B cell (primary cell): ENCODE measurements around the gene ESR1. TPM values are rescaled to one million over a fixed set of nuclear protein-coding genes. Genes with fewer than 3 reads are reported as not detected.
"Not testable (repeated sequence)": the region's sequence is repeated elsewhere in the genome, so short reads cannot be mapped to it uniquely, and the experiment has no call there.

ENCODE experiments used
- ATAC-seq: fragments of 200-7000 bp; cut with Tn5 transposase; one replicate; pipeline ENCODE4 v1.10.0; 2021; ENCODE audit warnings: low read depth, mild to moderate bottlenecking, moderate number of reproducible peaks, moderate library complexity
- CTCF ChIA-PET: fragments of 350-600 bp; sonication (Branson Sonifier 250); formaldehyde crosslinking; loops from one replicate; lab custom pipeline; 2021; ENCODE audit warnings: antibody characterized with exemption, inconsistent platforms; lab: Charles Lee
- POLR2A ChIA-PET: fragments of 350-600 bp; sonication (Branson Sonifier 250); formaldehyde crosslinking; loops from one replicate; lab custom pipeline; 2021; ENCODE audit warnings: antibody characterized with exemption; lab: Charles Lee
- DNase-seq: peaks from one replicate; pipeline ENCODE4 v3.0.0; 2013
- H2AFZ ChIP-seq: 2 replicates; pipeline ENCODE4 v1.6.1; 2012; ENCODE audit warnings: mild to moderate bottlenecking, low read depth, low read length; ENCODE audit not compliant: insufficient read depth, poor library complexity, severe bottlenecking
- H3K27ac ChIP-seq, 2 donors: 1 replicate in 1 of 2; 2 replicates in 1 of 2; pipeline ENCODE4 v1.5.1; 2012 to 2013; ENCODE audit warnings: low read length in 2 of 2, mild to moderate bottlenecking in 2 of 2, moderate library complexity in 1 of 2
- H3K27me3 ChIP-seq, 4 experiments: fragments of 200-600 bp in 1 of 4; sonication (generic) in 1 of 4; replicated peaks in 1 of 4; 1 replicate in 2 of 4; 2 replicates in 2 of 4; pipeline versions ENCODE4 v1.6.1 to v1.7.0; 2013 to 2016; ENCODE audit warnings: low read length in 3 of 4, mild to moderate bottlenecking in 2 of 4, mixed read lengths in 1 of 4, moderate library complexity in 1 of 4; ENCODE audit not compliant: insufficient read depth in 4 of 4, control insufficient read depth in 3 of 4; ENCODE audit errors: control extremely low read depth in 1 of 4
- H3K36me3 ChIP-seq, 2 experiments: replicated peaks in 1 of 2; 1 replicate in 1 of 2; 2 replicates in 1 of 2; pipeline versions ENCODE4 v1.6.1 to v1.7.1; 2013; ENCODE audit warnings: low read length in 1 of 2; ENCODE audit not compliant: insufficient read depth in 2 of 2, control insufficient read depth in 1 of 2; ENCODE audit errors: control extremely low read depth in 1 of 2, extremely low read depth in 1 of 2
- H3K4me1 ChIP-seq, 2 donors: fragments of 200-600 bp in 1 of 2; sonication (generic) in 1 of 2; 1 replicate in 1 of 2; 2 replicates in 1 of 2; pipeline versions ENCODE4 v1.5.1 to v1.6.1; 2013 to 2017; ENCODE audit warnings: low read length in 2 of 2; ENCODE audit not compliant: control insufficient read depth in 2 of 2, insufficient read depth in 2 of 2
- H3K4me2 ChIP-seq: replicated peaks from 2 replicates; pipeline ENCODE3; 2012; ENCODE audit warnings: mild to moderate bottlenecking, low read depth, low read length; ENCODE audit not compliant: poor library complexity, severe bottlenecking
- H3K4me3 ChIP-seq, 5 experiments: fragments of 200-600 bp in 1 of 5; sonication (generic) in 1 of 5; 1 replicate in 3 of 5; 2 replicates in 2 of 5; pipeline versions ENCODE4 v1.5.1 to v1.7.0; 2011 to 2016; ENCODE audit warnings: low read length in 4 of 5, mild to moderate bottlenecking in 4 of 5, low read depth in 2 of 5, control low read depth in 1 of 5, moderate library complexity in 1 of 5; ENCODE audit not compliant: insufficient read depth in 1 of 5; ENCODE audit errors: control extremely low read depth in 1 of 5, extremely low read depth in 1 of 5
- H3K79me2 ChIP-seq: fragments of 200-600 bp; sonication (generic); one replicate; pipeline ENCODE4 v1.6.0; 2016; ENCODE audit warnings: low read length; ENCODE audit not compliant: control insufficient read depth, insufficient read depth
- H3K9ac ChIP-seq: fragments of 200-600 bp; sonication (generic); 2 replicates; pipeline ENCODE4 v1.6.1; 2017; ENCODE audit warnings: mild to moderate bottlenecking, low read length, moderate library complexity
- H3K9me3 ChIP-seq, 3 donors: one replicate each; pipeline versions ENCODE4 v1.6.1 to v1.7.1; 2013; ENCODE audit warnings: low read length in 2 of 3; ENCODE audit not compliant: control insufficient read depth in 2 of 3, insufficient read depth in 1 of 3; ENCODE audit errors: control extremely low read depth in 1 of 3
- H4K20me1 ChIP-seq: 2 replicates; pipeline ENCODE4 v1.6.0; 2012; ENCODE audit warnings: mild to moderate bottlenecking, low read length; ENCODE audit not compliant: insufficient read depth, control insufficient read depth, poor library complexity, severe bottlenecking
- H3K27ac Mint-ChIP-seq: one replicate; pipeline ENCODE4 v1.8.0; 2021; ENCODE audit warnings: mixed read lengths
- H3K27me3 Mint-ChIP-seq: one replicate; pipeline ENCODE4 v1.8.0; 2021; ENCODE audit warnings: mixed read lengths
- H3K4me1 Mint-ChIP-seq: one replicate; pipeline ENCODE4 v1.8.0; 2021; ENCODE audit warnings: mixed read lengths
- H3K4me3 Mint-ChIP-seq: one replicate; pipeline ENCODE4 v1.8.0; 2021; ENCODE audit warnings: mixed read lengths
- H3K9me3 Mint-ChIP-seq: one replicate; pipeline ENCODE4 v1.8.0; 2022; ENCODE audit warnings: mixed read lengths; ENCODE audit not compliant: insufficient read depth
- EZH2 ChIP-seq: IDR thresholded peaks from 2 replicates; pipeline ENCODE4 v1.6.1; 2012; ENCODE audit warnings: borderline replicate concordance, low read depth, mild to moderate bottlenecking, moderate library complexity, low read length; ENCODE audit not compliant: insufficient read depth, poor library complexity, severe bottlenecking
- WGBS: methylation state at CpG from one replicate; pipeline ENCODE4 v1.1.5; 2013; ENCODE audit warnings: missing lambda C conversion rate; ENCODE audit not compliant: insufficient coverage; 5-methylcytosine and 5-hydroxymethylcytosine counted together
- intact Hi-C: fragments of 100-400 bp; cut with micrococcal nuclease; formaldehyde crosslinking; loops from one replicate; pipeline ENCODE4 v1.10.0; 2022
- polyA plus RNA-seq: library from polyadenylated mRNA; depleted of rRNA; stranded (reverse); fragments of >200 nt; gene quantifications from 2 replicates; pipeline ENCODE4 v1.2.3, GENCODE V29; 2012
- total RNA-seq, 2 donors: library from RNA; stranded (reverse); fragments of 120-200 nt in 1 of 2; gene quantifications; 1 replicate in 1 of 2; 2 replicates in 1 of 2; pipeline versions ENCODE4 v1.2.3 to v1.2.4, GENCODE V29; 2013 to 2022
- TF ChIP-seq, protein P1 (sequence below): fragments of 200-600 bp; IDR thresholded peaks from one replicate; pipeline ENCODE4 v1.8.0; 2022; ENCODE audit warnings: antibody characterized with exemption, mild to moderate bottlenecking

ESR1 gene
- total and polyA plus RNA-seq, 2 donors (not counting 1 experiment from before 2014, with no cell fraction given): 0.46 to 5.9 TPM

DNA sequence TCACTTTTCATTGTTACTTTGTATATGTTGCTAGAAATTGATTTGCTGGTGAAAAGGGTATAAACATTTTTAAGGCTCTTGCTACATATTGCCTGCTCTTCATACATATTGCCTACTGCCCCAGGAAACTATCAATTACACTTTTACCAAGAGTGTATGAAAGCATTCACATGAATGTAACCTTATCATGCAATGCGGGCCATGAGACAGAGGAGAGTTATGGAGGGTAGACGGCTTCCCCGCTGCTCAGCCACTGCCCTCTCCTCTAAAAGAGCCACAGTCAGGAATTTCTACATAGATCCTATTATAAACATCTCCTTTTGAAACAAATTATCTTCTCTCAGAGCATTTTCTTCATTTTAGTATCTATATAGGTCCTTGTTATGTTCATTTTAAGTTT, 264.4 kb downstream of the ESR1 start:
- TF ChIP-seq, protein P1, sequence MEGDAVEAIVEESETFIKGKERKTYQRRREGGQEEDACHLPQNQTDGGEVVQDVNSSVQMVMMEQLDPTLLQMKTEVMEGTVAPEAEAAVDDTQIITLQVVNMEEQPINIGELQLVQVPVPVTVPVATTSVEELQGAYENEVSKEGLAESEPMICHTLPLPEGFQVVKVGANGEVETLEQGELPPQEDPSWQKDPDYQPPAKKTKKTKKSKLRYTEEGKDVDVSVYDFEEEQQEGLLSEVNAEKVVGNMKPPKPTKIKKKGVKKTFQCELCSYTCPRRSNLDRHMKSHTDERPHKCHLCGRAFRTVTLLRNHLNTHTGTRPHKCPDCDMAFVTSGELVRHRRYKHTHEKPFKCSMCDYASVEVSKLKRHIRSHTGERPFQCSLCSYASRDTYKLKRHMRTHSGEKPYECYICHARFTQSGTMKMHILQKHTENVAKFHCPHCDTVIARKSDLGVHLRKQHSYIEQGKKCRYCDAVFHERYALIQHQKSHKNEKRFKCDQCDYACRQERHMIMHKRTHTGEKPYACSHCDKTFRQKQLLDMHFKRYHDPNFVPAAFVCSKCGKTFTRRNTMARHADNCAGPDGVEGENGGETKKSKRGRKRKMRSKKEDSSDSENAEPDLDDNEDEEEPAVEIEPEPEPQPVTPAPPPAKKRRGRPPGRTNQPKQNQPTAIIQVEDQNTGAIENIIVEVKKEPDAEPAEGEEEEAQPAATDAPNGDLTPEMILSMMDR: no peak
- no peak for TF ChIP-seq EZH2
- Histone ChIP-seq H4K20me1 (no peaks in the 10 kb centered on the region), H3K36me3 (no peaks in the 10 kb centered on the region), H3K9ac (no peak overlapping the region), H3K27me3 (no peaks in the 10 kb centered on the region), H3K4me1 (no peaks in the 10 kb centered on the region), H3K4me3 (no peak overlapping the region), H2AFZ (no peak overlapping the region), H3K79me2 (no peaks in the 10 kb centered on the region), H3K9me3 (peaks cover 0 to under 1% (median 0%) of the 10 kb centered on the region in 3 donors), H3K27ac (no peak overlapping the region), H3K4me2 (no peak overlapping the region)
- Mint-ChIP-seq H3K4me3 (no peak overlapping the region), H3K9me3 (peaks cover 10% of the 10 kb centered on the region), H3K27ac (no peak overlapping the region), H3K4me1 (no peaks in the 10 kb centered on the region), H3K27me3 (no peaks in the 10 kb centered on the region)
- no peak for ATAC-seq
- ChIA-PET POLR2A (no interaction called here), CTCF (no interaction called here)
- DNase-seq: no peak
- no CpG with 5 or more reads among the region's 3 CpGs for WGBS
- intact Hi-C loops: no loop called here

DNA sequence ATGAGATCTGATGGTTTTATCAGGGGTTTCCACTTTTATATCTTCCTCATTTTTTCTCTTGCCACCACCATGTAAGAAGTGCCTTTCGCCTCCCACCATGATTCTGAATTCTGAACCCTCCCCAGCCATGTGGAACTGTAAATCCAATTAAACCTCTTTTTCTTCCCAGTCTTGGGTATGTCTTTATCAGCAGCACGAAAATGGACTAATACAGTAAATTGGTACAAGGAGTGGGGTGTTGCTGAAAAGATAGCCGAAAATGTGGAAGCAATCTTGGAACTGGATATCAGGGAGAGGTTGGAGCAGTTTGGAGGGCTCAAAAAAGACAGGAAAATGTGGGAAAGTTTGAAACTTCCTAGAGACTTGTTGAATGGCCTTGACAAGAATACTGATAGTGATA, 268.8 kb downstream of the ESR1 start:
- WGBS: 91% methylated on average over 2 of the region's 3 CpGs
- H3K4me3 ChIP-seq, H3K79me2 ChIP-seq, intact Hi-C loops, H3K27ac Mint-ChIP-seq, H3K9ac ChIP-seq, CTCF ChIA-PET, H3K36me3 ChIP-seq, DNase-seq, H3K27me3 Mint-ChIP-seq, H3K4me1 Mint-ChIP-seq, ATAC-seq, H3K4me2 ChIP-seq, H2AFZ ChIP-seq, H3K27me3 ChIP-seq, H4K20me1 ChIP-seq, POLR2A ChIA-PET, H3K4me1 ChIP-seq, H3K4me3 Mint-ChIP-seq, H3K27ac ChIP-seq: not testable (repeated sequence)
- H3K9me3 Mint-ChIP-seq: peaks cover 10% of the 10 kb centered on the region
- H3K9me3 ChIP-seq: peaks cover 0 to 12% (median 0%) of the 10 kb centered on the region in 3 donors
